ENCODE results near the gene CENPM.

Gene CENPM

GRCh38 chr22:41975299-41976069 lies 28.5 kb upstream of the CENPM start:
- no peak for TF ChIP-seq CTCF (conservative IDR thresholded peaks at IDR 0.05; ENCODE audit: low read depth, low read length)
- no peak overlapping the region for H3K4me3 ChIP-seq (ENCODE audit: low read depth, low read length)
- no peak for DNase-seq (ENCODE audit: low read depth)

DNA sequence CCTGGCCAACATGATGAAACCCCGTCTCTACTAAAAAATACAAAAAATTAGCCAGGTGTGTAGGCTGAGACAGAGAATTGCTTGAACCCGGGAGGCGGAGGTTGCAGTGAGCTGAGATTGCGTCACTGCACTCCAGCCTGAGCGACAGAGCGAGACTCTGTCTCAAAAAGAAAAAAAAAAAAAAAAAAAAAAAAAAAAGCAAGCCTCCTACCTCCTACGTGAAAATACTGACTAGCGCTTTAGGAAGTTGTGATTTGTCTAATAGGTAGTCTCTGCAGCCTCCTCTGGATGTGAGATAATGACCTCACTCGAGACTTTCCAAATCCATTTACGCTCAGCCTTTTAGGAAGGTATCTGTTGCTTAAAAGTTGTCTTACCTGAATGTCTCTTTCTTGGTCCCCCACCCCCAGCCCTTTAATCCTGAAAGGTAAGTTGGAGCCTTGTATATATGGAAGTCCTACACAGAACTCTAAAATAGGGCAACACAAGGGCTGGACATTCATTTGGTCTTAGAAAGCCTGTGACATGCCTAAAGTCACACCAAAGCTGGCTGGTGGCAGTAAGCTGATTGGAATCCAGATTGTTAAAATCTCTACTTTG lies 27.8 kb upstream of the CENPM start:
- no peak for TF ChIP-seq CTCF (conservative IDR thresholded peaks at IDR 0.05; ENCODE audit: low read depth, low read length)

DNA sequence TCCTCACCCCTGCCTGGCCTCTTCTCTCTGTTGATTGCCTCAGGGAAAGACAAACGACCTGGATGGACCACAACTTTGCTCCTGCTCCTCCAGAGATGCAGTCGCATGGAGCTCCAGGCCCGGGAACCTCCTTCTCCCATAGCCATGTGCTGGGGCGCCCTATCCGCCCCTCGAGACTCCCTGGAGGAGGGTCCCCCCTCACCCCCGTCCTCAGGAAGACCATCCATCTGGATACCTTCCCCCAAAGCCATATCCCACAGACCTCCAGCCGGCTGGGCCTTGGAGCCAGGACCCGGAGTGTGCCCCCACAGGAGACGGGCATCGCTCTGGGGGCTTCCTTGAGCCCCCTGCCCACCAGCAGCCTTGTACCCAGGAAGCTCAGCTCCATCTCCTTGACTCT lies 24.5 kb upstream of the CENPM start:
- no peak for TF ChIP-seq CTCF (conservative IDR thresholded peaks at IDR 0.05; ENCODE audit: low read depth, low read length)
- H3K4me3 ChIP-seq (ENCODE audit: low read depth, low read length): no peak overlapping the region
- no peak for DNase-seq (ENCODE audit: low read depth)

More for the DNA sequence above, 27.8 kb upstream of the CENPM start:
- DNase-seq (ENCODE audit: low read depth): no peak
- no peak overlapping the region for H3K4me3 ChIP-seq (ENCODE audit: low read depth, low read length)

DNA sequence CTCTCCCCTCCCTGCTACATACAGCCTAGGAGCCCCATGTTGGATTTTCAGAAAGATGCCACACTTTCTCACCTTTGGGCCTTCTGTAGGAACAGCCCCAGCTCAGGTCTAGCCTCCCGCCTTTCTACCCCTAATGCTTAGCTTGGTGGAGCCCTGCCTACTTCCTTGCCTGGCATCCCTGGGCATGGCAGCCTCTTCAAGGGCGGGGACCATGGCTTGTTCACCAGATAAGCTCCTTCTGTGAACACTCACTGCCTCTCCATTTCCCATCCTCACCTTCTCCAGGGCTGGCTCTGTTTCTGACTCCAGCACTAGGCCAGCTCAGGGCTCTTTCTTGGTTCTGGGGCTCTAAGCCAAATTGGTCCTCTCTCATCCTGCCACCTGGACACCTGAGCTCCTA lies 23.6 kb upstream of the CENPM start:
- DNase-seq (ENCODE audit: low read depth): no peak
- no peak for TF ChIP-seq CTCF (conservative IDR thresholded peaks at IDR 0.05; ENCODE audit: low read depth, low read length)
- no peak overlapping the region for H3K4me3 ChIP-seq (ENCODE audit: low read depth, low read length)

DNA sequence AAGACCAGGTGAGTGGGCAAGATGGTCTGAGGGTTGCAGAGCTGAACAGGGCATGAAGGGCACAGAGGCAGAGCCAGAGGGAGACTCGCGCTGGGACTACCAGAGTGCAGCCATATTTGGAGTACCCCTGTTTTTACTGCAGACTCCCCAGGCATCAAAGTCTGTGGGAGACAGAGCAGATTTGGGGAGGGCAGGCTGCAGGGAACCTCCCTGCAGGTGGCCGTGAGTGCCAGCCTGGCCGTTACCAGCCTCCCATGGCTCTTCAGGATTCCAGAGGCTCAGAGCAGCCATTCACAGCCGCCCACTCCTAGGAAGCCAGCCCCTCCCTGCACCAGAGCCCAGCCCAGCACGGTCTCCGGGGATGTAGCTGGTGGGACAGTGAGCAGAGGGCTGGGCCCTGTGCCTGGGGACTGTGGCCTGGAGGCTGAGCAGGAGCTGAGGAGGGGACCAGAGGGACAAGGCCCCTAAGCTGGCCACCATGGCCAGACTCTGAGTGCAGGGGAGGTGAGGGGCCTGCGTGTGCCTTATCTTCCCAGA lies 22.2 kb upstream of the CENPM start, which contains the start of gene SEPTIN3:
Gene SEPTIN3 (plus strand): TSS at position 334 of the 537 bp plus-strand sequence. CDS start 2,050 bp downstream, outside the sequence.
- DNase-seq (ENCODE audit: low read depth): no peak
- no peak within 1 kb of the TSS for H3K4me3 ChIP-seq (ENCODE audit: low read depth, low read length)
- no peak for TF ChIP-seq CTCF (conservative IDR thresholded peaks at IDR 0.05; ENCODE audit: low read depth, low read length)

DNA sequence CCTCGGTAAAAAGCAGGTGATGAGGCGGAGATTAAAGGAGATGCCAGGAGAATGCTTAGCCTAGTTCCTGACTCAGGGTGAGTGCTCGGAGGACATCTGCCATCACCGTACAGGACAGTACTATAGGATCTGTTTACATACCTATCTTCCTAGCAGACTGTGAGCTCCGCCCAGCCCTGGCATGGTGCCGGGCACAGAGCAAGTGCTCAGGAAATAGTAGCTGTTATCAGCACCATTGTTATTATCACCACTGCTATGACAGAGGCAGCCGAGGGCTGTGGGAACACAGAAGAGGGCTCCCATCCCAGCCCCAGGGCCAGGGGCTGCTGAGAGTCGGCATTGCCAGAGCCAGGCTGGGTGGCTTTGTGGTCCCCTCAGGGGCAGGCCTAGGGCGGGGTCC lies 21.6 kb upstream of the CENPM start:
- no peak for DNase-seq (ENCODE audit: low read depth)
- TF ChIP-seq CTCF (conservative IDR thresholded peaks at IDR 0.05; ENCODE audit: low read depth, low read length): no peak
- no peak overlapping the region for H3K4me3 ChIP-seq (ENCODE audit: low read depth, low read length)

Data from choroid plexus epithelial cell (primary cell).